NCI-H524 treated with DMSO at 0.1 percent for 48 hours (cell line): ENCODE results near the gene MND1.

Experiments used
- DNase-seq: peaks from one replicate; lab custom pipeline; 2025; lab: John Stamatoyannopoulos, UW

Gene MND1

GRCh38 chr4:153344131-153345011 is at the start of gene MND1:
MND1 (plus strand) TSS chr4:153344688; CDS start chr4:153344738, 50 bp downstream.
- peak; percentile 3 for DNase-seq

- DNase-seq, result no peak
Observed at GRCh38 chr4:153295131-153295755, 49.2 kb upstream of the MND1 start.

GRCh38 chr4:153296040-153296823 is 48.3 kb upstream of the MND1 start:
- DNase-seq, result no peak

- no peak for DNase-seq
Observed at GRCh38 chr4:153297116-153297515, 47.4 kb upstream of the MND1 start.

GRCh38 chr4:153310793-153311192 is 33.7 kb upstream of the MND1 start:
- no peak for DNase-seq

GRCh38 chr4:153314915-153315314 is 29.6 kb upstream of the MND1 start:
- no peak for DNase-seq

- DNase-seq, result no peak
Observed at GRCh38 chr4:153318696-153319320, 25.7 kb upstream of the MND1 start.

- no peak for DNase-seq
Observed at GRCh38 chr4:153322791-153323190, 21.7 kb upstream of the MND1 start.

GRCh38 chr4:153324046-153324445 is 20.4 kb upstream of the MND1 start:
- DNase-seq, result no peak

GRCh38 chr4:153325558-153325957 is 18.9 kb upstream of the MND1 start:
- no peak for DNase-seq

GRCh38 chr4:153326513-153326912 is 18.0 kb upstream of the MND1 start:
- no peak for DNase-seq

GRCh38 chr4:153327247-153327646 is 17.2 kb upstream of the MND1 start:
- no peak for DNase-seq

- DNase-seq, result no peak
Observed at GRCh38 chr4:153332936-153333335, 11.6 kb upstream of the MND1 start.

- no peak for DNase-seq
Observed at GRCh38 chr4:153333874-153334273, 10.6 kb upstream of the MND1 start.

- no peak for DNase-seq
Observed at GRCh38 chr4:153335665-153336064, 8.8 kb upstream of the MND1 start.

GRCh38 chr4:153337686-153338085 is 6.8 kb upstream of the MND1 start:
- DNase-seq, result no peak

GRCh38 chr4:153341575-153342090 is 2.9 kb upstream of the MND1 start:
- DNase-seq, result no peak

GRCh38 chr4:153342751-153343552 is 1.5 kb upstream of the MND1 start:
- no peak for DNase-seq

- peak; percentile 33 for DNase-seq
Observed at GRCh38 chr4:153345012-153345981, 809 bp downstream of the MND1 start.

- DNase-seq, result no peak
Observed at GRCh38 chr4:153346031-153346430, 1.5 kb downstream of the MND1 start.
